ENCODE measurements around the gene PSMD8.

PSMD8 gene

GRCh38 chr19:38367041-38367440, 7.3 kb upstream of the PSMD8 start:
- Histone ChIP-seq H3K9me3 (ENCODE audit: insufficient read depth, low read length) (no peaks in the 10 kb centered on the region; the same call in 1 of the 2 replicates), H3K27me3 (ENCODE audit: low read depth, low read length) (no peaks in the 10 kb centered on the region), H3K27ac (ENCODE audit: low read length) (no peak overlapping the region), H3K4me1 (ENCODE audit: low read length) (no peaks in the 10 kb centered on the region), H3K4me2 (ENCODE audit: low read length) (no peak overlapping the region), H4K20me1 (ENCODE audit: insufficient read depth, low read length) (no peaks in the 10 kb centered on the region), H3K4me3 (ENCODE audit: low read length) (no peak overlapping the region), H3K79me2 (ENCODE audit: low read length) (no peaks in the 10 kb centered on the region), H2AFZ (ENCODE audit: low read depth, low read length) (no peak overlapping the region), H3K36me3 (replicated peaks; ENCODE audit: low read depth, low read length) (no peaks in the 10 kb centered on the region), H3K9ac (ENCODE audit: low read length) (no peak overlapping the region)
- TF ChIP-seq CTCF (IDR thresholded peaks at IDR 0.05; ENCODE audit: low read depth, low read length) (no peak), EZH2phosphoT487 (IDR thresholded peaks at IDR 0.05; ENCODE audit: low read depth) (no peak)

- H3K4me3 ChIP-seq (ENCODE audit: low read length), result no peak overlapping the region
- peaks cover 5% of the 10 kb centered on the region for H3K4me1 ChIP-seq (ENCODE audit: low read length)
These were observed 4.8 kb upstream of the PSMD8 start for GRCh38 chr19:38369584-38369983.

GRCh38 chr19:38370299-38370698, 4.1 kb upstream of the PSMD8 start:
- H3K9me3 ChIP-seq (ENCODE audit: insufficient read depth, low read length), result no peaks in the 10 kb centered on the region

More at GRCh38 chr19:38369584-38369983, 4.8 kb upstream of the PSMD8 start:
- H3K9ac ChIP-seq (ENCODE audit: low read length), result no peak overlapping the region
- H3K9me3 ChIP-seq (ENCODE audit: insufficient read depth, low read length), result no peaks in the 10 kb centered on the region
- H4K20me1 ChIP-seq (ENCODE audit: insufficient read depth, low read length), result no peaks in the 10 kb centered on the region
- no peaks in the 10 kb centered on the region for H3K36me3 ChIP-seq (replicated peaks; ENCODE audit: low read depth, low read length)
- no peaks in the 10 kb centered on the region for H3K27me3 ChIP-seq (ENCODE audit: low read depth, low read length)
- no peak overlapping the region for H3K27ac ChIP-seq (ENCODE audit: low read length)
- H3K79me2 ChIP-seq (ENCODE audit: low read length), result peaks cover under 1% of the 10 kb centered on the region; the same call in 1 of the 2 replicates
- TF ChIP-seq EZH2phosphoT487 (IDR thresholded peaks at IDR 0.05; ENCODE audit: low read depth) (no peak), CTCF (IDR thresholded peaks at IDR 0.05; ENCODE audit: low read depth, low read length) (no peak)
- no peak overlapping the region for H2AFZ ChIP-seq (ENCODE audit: low read depth, low read length)
- no peak overlapping the region for H3K4me2 ChIP-seq (ENCODE audit: low read length)

GRCh38 chr19:38371081-38371480, 3.3 kb upstream of the PSMD8 start:
- Histone ChIP-seq H2AFZ (ENCODE audit: low read depth, low read length) (no peak overlapping the region), H4K20me1 (ENCODE audit: insufficient read depth, low read length) (peaks cover 4% of the 10 kb centered on the region; the same call in 1 of the 2 replicates), H3K9me3 (ENCODE audit: insufficient read depth, low read length) (no peaks in the 10 kb centered on the region), H3K27me3 (ENCODE audit: low read depth, low read length) (no peaks in the 10 kb centered on the region), H3K4me1 (ENCODE audit: low read length) (peaks cover 11% of the 10 kb centered on the region), H3K36me3 (replicated peaks; ENCODE audit: low read depth, low read length) (peaks cover 2% of the 10 kb centered on the region), H3K9ac (ENCODE audit: low read length) (no peak overlapping the region), H3K4me2 (ENCODE audit: low read length) (no peak overlapping the region), H3K79me2 (ENCODE audit: low read length) (peaks cover 15% of the 10 kb centered on the region), H3K4me3 (ENCODE audit: low read length) (no peak overlapping the region), H3K27ac (ENCODE audit: low read length) (no peak overlapping the region)
- no peak for TF ChIP-seq CTCF (IDR thresholded peaks at IDR 0.05; ENCODE audit: low read depth, low read length)
- no peak for TF ChIP-seq EZH2phosphoT487 (IDR thresholded peaks at IDR 0.05; ENCODE audit: low read depth)

More at GRCh38 chr19:38370299-38370698, 4.1 kb upstream of the PSMD8 start:
- Histone ChIP-seq H3K36me3 (replicated peaks; ENCODE audit: low read depth, low read length) (no peaks in the 10 kb centered on the region), H4K20me1 (ENCODE audit: insufficient read depth, low read length) (no peaks in the 10 kb centered on the region), H3K4me1 (ENCODE audit: low read length) (peaks cover 5% of the 10 kb centered on the region), H3K27ac (ENCODE audit: low read length) (no peak overlapping the region), H3K9ac (ENCODE audit: low read length) (no peak overlapping the region), H2AFZ (ENCODE audit: low read depth, low read length) (no peak overlapping the region), H3K4me2 (ENCODE audit: low read length) (no peak overlapping the region), H3K27me3 (ENCODE audit: low read depth, low read length) (no peaks in the 10 kb centered on the region), H3K4me3 (ENCODE audit: low read length) (no peak overlapping the region), H3K79me2 (ENCODE audit: low read length) (peaks cover 7% of the 10 kb centered on the region)
- TF ChIP-seq EZH2phosphoT487 (IDR thresholded peaks at IDR 0.05; ENCODE audit: low read depth), result no peak
- TF ChIP-seq CTCF (IDR thresholded peaks at IDR 0.05; ENCODE audit: low read depth, low read length), result no peak

All from OCI-LY3 (cell line).